Stimulated activated memory B cell treated with anti-CD40 and anti-IgM and Interleukin-4, amounts not matched to agents 10 μg/mL and 1 μg/mL and 100 μg/mL, for 72 hours (primary cell): ENCODE measurements around the gene TBC1D9.

ENCODE experiments used
- ATAC-seq: fragments of 150-1000 bp; cut with Tn5 transposase; 2 replicates; pipeline ENCODE4 v1.10.0; 2021
- H3K27ac Mint-ChIP-seq: one replicate; pipeline ENCODE4 v1.8.0; 2022; ENCODE audit warnings: mild to moderate bottlenecking, mixed read lengths
- H3K27me3 Mint-ChIP-seq: one replicate; pipeline ENCODE4 v1.8.0; 2022; ENCODE audit warnings: mixed read lengths
- H3K36me3 Mint-ChIP-seq: one replicate; pipeline ENCODE4 v1.8.0; 2022; ENCODE audit warnings: mixed read lengths
- H3K4me1 Mint-ChIP-seq: one replicate; pipeline ENCODE4 v1.8.0; 2022; ENCODE audit warnings: mixed read lengths
- H3K4me3 Mint-ChIP-seq: one replicate; pipeline ENCODE4 v1.8.0; 2022; ENCODE audit warnings: mild to moderate bottlenecking, moderate library complexity, mixed read lengths
- H3K9me3 Mint-ChIP-seq: one replicate; pipeline ENCODE4 v1.8.0; 2022; ENCODE audit warnings: mixed read lengths

TBC1D9 gene

DNA sequence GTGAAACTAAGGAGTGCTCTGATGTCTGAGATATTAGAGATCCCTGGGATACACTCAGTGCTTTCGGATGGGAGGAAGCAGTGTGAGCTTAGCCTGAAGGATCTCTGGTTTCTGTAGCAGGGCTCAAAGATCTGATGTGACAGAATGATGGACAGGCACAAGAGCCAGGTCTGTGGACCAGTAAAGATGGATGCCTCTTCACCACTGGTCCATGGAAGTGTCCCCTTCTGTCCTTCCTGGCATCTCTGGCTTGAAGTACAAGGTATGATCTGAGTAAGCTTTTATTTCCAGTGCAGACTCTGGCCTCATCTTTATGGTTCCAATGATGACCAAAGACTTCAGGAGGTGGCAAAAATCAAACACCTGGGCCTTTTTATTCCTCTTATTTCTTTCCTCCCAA lies 88.1 kb downstream of the TBC1D9 start:
- Mint-ChIP-seq H3K4me1 (peaks cover 16% of the 10 kb centered on the region), H3K27me3 (no peaks in the 10 kb centered on the region), H3K4me3 (no peak overlapping the region), H3K27ac (peak overlapping the region; percentile 27), H3K36me3 (peaks cover 51% of the 10 kb centered on the region), H3K9me3 (no peaks in the 10 kb centered on the region)
- ATAC-seq: no peak

- Mint-ChIP-seq H3K36me3 (peaks cover 62% of the 10 kb centered on the region), H3K27ac (peak overlapping the region; percentile 79), H3K4me3 (no peak overlapping the region), H3K27me3 (no peaks in the 10 kb centered on the region), H3K9me3 (no peaks in the 10 kb centered on the region), H3K4me1 (peaks cover 16% of the 10 kb centered on the region)
- ATAC-seq: no peak
These were observed 89.1 kb downstream of the TBC1D9 start for GRCh38 chr4:140666889-140667614.

DNA sequence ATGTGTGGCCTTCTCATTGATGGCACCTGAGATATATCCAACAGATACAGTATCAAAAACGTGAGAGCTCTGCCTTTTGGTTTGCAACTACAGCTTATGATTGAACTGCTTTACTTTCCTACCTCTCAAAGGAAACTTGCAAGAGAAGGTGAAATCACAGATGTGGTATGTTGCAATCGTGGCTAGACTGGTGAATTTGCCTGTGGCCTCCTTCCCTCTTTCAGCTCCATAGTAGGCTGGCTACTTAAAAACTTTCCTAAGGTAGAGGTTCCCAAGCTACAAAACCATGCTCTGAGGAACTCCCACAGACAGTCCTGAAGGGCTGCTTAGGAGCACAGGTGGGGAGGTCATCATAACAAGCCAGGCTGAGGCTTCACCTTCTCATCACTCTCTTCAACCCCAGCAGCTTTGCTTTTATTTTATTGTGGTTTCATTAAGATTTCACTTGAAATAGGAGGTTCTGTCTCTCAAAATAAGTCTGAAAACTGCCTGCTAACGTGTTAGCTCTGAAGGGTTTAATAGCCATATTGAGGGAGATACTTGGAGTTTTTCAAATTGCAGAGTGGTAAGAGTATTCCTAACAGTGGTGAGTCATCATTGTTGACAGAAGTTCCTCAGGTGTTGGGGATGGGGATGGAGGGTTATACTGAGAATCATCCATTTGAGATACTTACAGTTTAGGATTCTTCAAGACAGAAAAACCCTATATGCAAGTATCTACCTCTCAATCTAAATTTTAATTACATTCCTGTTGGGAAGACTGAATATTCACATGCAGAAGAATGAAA lies 93.9 kb downstream of the TBC1D9 start:
- ATAC-seq: no peak
- H3K27ac Mint-ChIP-seq: no peak overlapping the region
- no peak overlapping the region for H3K4me3 Mint-ChIP-seq
- no peaks in the 10 kb centered on the region for H3K9me3 Mint-ChIP-seq
- H3K27me3 Mint-ChIP-seq: no peaks in the 10 kb centered on the region
- H3K36me3 Mint-ChIP-seq: peaks cover 60% of the 10 kb centered on the region
- peaks cover 17% of the 10 kb centered on the region for H3K4me1 Mint-ChIP-seq

- no peaks in the 10 kb centered on the region for H3K27me3 Mint-ChIP-seq
- no peak overlapping the region for H3K27ac Mint-ChIP-seq
- no peak overlapping the region for H3K4me3 Mint-ChIP-seq
- peaks cover 13% of the 10 kb centered on the region for H3K4me1 Mint-ChIP-seq
- no peak for ATAC-seq
- peaks cover 62% of the 10 kb centered on the region for H3K36me3 Mint-ChIP-seq
- no peaks in the 10 kb centered on the region for H3K9me3 Mint-ChIP-seq
These were observed 94.6 kb downstream of the TBC1D9 start for GRCh38 chr4:140661550-140661949.

DNA sequence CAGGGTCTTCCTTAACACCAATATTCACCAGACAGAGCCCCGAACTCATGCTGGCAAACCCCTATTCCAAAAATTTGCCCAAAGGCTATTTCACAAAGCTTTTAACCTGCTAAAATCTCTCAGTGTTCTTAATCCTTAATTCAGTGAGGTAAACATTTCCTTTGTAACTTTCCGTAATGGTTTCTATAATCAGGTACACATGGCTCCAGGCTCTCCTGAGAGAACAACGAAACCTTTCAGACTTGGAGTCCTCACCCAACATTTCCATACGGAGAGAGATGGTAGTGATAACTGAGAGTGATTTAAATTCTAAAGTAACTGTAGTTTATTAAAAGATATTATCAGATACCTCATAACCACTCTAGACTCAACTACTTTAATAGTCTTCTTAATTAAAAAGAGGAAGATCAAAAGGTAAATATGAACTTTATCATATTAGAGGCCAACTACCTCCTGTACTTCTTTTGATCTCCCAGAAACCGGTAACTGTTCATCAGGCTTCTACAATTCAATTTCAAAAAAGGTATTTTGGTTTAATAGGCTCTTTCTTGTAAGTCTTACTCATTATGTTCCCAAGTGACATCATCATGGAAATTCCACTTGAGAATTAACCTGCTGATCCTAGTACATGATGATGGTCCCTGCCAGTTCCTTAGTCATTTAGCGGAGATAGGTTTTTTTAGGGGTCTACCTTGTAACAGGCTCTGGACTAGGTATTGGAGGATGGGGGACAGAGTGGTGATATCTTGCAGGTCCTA lies 96.1 kb downstream of the TBC1D9 start:
- no peak overlapping the region for H3K4me3 Mint-ChIP-seq
- H3K4me1 Mint-ChIP-seq: peaks cover 13% of the 10 kb centered on the region
- peaks cover 74% of the 10 kb centered on the region for H3K36me3 Mint-ChIP-seq
- no peak for ATAC-seq
- no peak overlapping the region for H3K27ac Mint-ChIP-seq
- H3K27me3 Mint-ChIP-seq: no peaks in the 10 kb centered on the region
- H3K9me3 Mint-ChIP-seq: no peaks in the 10 kb centered on the region

GRCh38 chr4:140654495-140654814 lies 101.7 kb downstream of the TBC1D9 start:
- H3K4me1 Mint-ChIP-seq: no peaks in the 10 kb centered on the region
- H3K36me3 Mint-ChIP-seq: peaks cover 70% of the 10 kb centered on the region
- H3K27ac Mint-ChIP-seq: peak overlapping the region; percentile 30
- no peak for ATAC-seq
- H3K27me3 Mint-ChIP-seq: no peaks in the 10 kb centered on the region
- H3K9me3 Mint-ChIP-seq: no peaks in the 10 kb centered on the region
- no peak overlapping the region for H3K4me3 Mint-ChIP-seq

DNA sequence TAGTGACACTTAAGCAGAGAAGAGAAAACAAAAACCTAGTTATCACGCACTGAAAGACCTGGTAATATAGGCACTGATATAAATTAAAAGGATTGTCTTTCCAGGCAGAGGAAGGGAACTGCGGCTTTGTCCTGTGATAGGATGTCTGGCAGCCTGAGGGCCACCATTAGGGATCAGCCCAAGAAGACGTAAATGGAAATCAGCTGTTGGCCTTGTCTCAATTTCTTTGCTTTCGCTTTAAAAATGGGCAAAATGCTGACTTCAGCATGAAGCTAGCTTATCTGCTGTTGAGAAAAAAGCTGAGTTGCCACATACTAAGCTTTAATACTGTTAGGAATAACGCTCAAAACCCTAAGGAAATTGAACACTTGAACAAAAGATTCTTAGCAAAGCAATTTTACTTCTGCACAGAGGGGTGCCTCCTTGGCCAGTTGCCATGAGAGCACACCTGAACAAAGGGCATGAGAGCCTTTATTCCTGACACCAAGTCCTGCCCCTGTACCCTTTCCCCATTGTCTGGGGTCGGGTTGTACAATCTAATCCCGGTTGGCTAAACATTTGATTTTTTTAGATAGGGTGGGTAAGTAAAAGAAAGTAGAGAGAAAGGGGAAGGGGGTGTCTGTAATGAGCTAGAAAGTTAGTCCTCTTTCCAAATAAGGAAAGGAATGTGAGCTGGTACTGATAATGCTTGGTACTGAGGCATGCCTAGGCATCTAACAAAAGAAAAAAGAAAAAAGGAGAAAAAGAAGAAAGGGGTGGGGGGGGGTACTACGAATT lies 102.3 kb downstream of the TBC1D9 start:
- Mint-ChIP-seq H3K27ac (peak overlapping the region; percentile 42), H3K36me3 (peaks cover 71% of the 10 kb centered on the region), H3K27me3 (no peaks in the 10 kb centered on the region), H3K4me3 (no peak overlapping the region), H3K9me3 (no peaks in the 10 kb centered on the region), H3K4me1 (no peaks in the 10 kb centered on the region)
- ATAC-seq: no peak

GRCh38 chr4:140652601-140653000 lies 103.6 kb downstream of the TBC1D9 start:
- Mint-ChIP-seq H3K9me3 (no peaks in the 10 kb centered on the region), H3K27ac (peak overlapping the region; percentile 42), H3K4me3 (no peak overlapping the region), H3K27me3 (no peaks in the 10 kb centered on the region), H3K4me1 (no peaks in the 10 kb centered on the region), H3K36me3 (peaks cover 77% of the 10 kb centered on the region)
- no peak for ATAC-seq

DNA sequence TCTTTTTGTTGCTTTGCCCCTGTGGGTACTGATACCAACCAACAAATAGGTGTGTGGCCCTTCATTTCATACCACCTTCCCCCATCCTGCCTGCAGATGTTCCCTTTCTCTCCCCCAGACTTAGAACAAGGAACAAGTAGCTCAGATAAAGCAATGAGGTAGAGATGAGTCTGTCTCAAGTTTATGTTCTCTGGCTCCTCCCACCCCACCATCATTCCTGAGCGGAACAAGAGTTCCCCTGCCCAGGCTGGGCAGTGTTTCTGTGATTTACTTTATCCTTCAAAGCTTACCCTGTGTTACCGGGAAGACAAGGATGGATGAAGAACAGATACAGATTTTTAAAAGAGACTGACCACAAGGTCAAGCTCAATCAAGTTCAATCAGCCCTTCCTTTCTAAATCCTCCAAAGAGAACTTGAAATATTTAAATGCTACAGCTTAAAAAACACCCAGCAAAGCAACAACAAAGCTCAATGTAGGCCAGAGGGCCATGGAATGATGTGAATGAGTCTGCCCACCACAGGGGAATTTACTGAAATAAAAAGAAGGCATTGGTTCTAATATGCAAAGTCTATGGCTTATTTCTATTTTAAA lies 107.4 kb downstream of the TBC1D9 start:
- Mint-ChIP-seq H3K36me3 (peaks cover 68% of the 10 kb centered on the region), H3K27me3 (no peaks in the 10 kb centered on the region), H3K27ac (peak overlapping the region; percentile 78), H3K4me3 (no peak overlapping the region), H3K4me1 (no peaks in the 10 kb centered on the region), H3K9me3 (no peaks in the 10 kb centered on the region)
- ATAC-seq: no peak

DNA sequence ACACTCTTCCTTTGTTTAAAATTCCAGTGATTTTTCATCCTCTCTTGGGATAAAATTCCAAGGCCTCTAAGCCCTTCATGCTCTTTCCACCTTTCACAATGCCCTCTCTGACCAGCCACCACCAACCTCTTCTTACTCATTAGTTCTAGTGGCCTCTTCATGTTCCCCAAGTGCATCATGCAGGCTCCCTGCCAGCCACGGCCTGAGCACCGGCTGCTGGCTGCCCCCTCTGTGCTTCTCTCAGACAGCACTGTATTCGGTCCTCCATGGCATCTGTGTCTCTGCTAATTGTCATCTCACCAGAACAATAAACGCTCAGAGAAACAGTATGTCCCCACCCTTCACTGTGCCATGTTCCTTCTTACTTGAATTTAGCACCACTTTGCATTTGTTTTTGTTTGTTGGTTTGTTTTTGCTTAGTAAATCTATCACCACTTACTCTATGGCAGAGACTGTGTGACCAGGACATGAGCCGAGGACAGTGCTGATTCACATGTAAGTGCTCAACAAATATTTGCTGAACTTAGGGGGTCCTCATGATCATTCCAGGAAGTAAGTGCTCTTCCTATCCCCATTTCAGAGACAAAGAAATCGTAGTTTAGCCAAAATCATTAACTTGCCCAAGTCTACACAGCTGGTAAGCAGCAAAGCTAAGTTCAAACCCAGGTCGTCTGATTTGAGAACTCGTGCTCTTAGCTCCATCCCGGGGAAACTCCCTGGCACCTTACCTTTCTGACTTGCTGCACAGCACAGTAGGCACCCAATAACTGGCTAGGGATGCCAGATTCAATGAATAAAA lies 110.4 kb downstream of the TBC1D9 start:
- Mint-ChIP-seq H3K27me3 (no peaks in the 10 kb centered on the region), H3K27ac (peak overlapping the region; percentile 1), H3K4me1 (peaks cover 17% of the 10 kb centered on the region), H3K36me3 (peaks cover 61% of the 10 kb centered on the region), H3K9me3 (no peaks in the 10 kb centered on the region), H3K4me3 (no peak overlapping the region)
- no peak for ATAC-seq

GRCh38 chr4:140645196-140645595 lies 111.0 kb downstream of the TBC1D9 start:
- Mint-ChIP-seq H3K9me3 (no peaks in the 10 kb centered on the region), H3K36me3 (peaks cover 56% of the 10 kb centered on the region), H3K27ac (peak overlapping the region; percentile 1), H3K4me3 (no peak overlapping the region), H3K4me1 (peaks cover 17% of the 10 kb centered on the region), H3K27me3 (no peaks in the 10 kb centered on the region)
- ATAC-seq: no peak

GRCh38 chr4:140644470-140645185 lies 111.6 kb downstream of the TBC1D9 start:
- no peaks in the 10 kb centered on the region for H3K9me3 Mint-ChIP-seq
- no peak overlapping the region for H3K4me3 Mint-ChIP-seq
- no peak overlapping the region for H3K27ac Mint-ChIP-seq
- H3K36me3 Mint-ChIP-seq: peaks cover 57% of the 10 kb centered on the region
- peaks cover 17% of the 10 kb centered on the region for H3K4me1 Mint-ChIP-seq
- no peak for ATAC-seq
- H3K27me3 Mint-ChIP-seq: no peaks in the 10 kb centered on the region

DNA sequence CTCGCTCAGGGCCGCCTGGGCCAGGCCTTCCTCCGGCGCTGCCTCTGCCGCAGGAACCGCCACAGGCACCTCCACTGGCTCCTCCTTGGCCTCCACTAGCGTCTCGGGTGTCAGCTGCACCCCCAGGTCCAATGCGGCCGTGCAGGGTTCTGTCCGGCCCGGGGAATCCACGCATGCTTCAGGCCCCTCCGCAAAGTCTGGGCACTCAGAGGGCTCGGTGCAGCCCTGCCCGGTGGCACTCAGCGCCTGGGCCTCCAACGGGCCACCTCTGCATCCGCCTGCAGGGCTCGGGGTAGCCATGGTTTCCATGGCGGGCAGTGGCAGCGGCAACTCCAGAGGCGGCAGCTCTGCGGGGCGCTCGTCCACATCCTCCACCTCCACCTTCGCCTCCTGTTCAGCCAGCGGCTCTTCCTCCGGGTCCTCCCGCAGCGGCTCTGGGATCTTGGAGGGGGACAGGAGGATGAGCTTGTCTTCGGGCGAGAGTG lies 112.6 kb downstream of the TBC1D9 start:
- Mint-ChIP-seq H3K4me1 (peaks cover 17% of the 10 kb centered on the region), H3K27me3 (no peaks in the 10 kb centered on the region), H3K27ac (no peak overlapping the region), H3K4me3 (no peak overlapping the region), H3K36me3 (peaks cover 47% of the 10 kb centered on the region), H3K9me3 (no peaks in the 10 kb centered on the region)
- no peak for ATAC-seq
